ENCODE measurements around the gene CCDC127.

- TF ChIP-seq NFIC (IDR thresholded peaks at IDR 0.05; ENCODE audit: low read length) (no peak), TCF7L2 (IDR thresholded peaks at IDR 0.05; ENCODE audit: low read depth, low read length) (no peak), REST (IDR thresholded peaks at IDR 0.05; ENCODE audit: borderline replicate concordance in 1 of 2, low read depth in 1 of 2, low read length in 2 of 2) (no peak), AHDC1 (CRISPR knock-in tag; IDR thresholded peaks at IDR 0.05; ENCODE audit: borderline replicate concordance) (no peak), BCL6 (CRISPR knock-in tag; IDR thresholded peaks at IDR 0.05) (no peak)
Observed at GRCh38 chr5:150746-151145, 67.2 kb downstream of the CCDC127 start.

Measured in HepG2 (cell line).